GM12892 (cell line): ENCODE results near the gene SKOR2.
"Not testable (repeated sequence)": the region's sequence is repeated elsewhere in the genome, so short reads cannot be mapped to it uniquely, and the experiment has no call there.

Source experiments
- DNase-seq: peaks from one replicate; pipeline ENCODE4 v3.0.0; 2011; ENCODE audit not compliant: insufficient read length
- FAIRE-seq: peaks from 2 replicates; lab custom pipeline; 2011; peaks lifted over from hg19 to GRCh38; lab: Jason Lieb, UNC
- POLR2A ChIP-seq: IDR thresholded peaks from 2 replicates; pipeline ENCODE4 v1.6.1; 2011; ENCODE audit warnings: low read depth, low read length, control low read depth
- POLR2AphosphoS5 ChIP-seq: IDR thresholded peaks from 2 replicates; pipeline ENCODE4 v1.6.1; 2011; ENCODE audit warnings: low read depth, low read length, control low read depth
- TAF1 ChIP-seq: IDR thresholded peaks from 2 replicates; pipeline ENCODE4 v1.6.1; 2011; ENCODE audit warnings: low read depth, mild to moderate bottlenecking, control low read depth, low read length, borderline replicate concordance

Gene SKOR2

GRCh38 chr18:47215554-47216138 is 35.8 kb downstream of the SKOR2 start:
- peak; percentile 5 for FAIRE-seq
- DNase-seq: no peak
- no peak for TF ChIP-seq POLR2A
- TF ChIP-seq TAF1: no peak
- no peak for TF ChIP-seq POLR2AphosphoS5

DNA sequence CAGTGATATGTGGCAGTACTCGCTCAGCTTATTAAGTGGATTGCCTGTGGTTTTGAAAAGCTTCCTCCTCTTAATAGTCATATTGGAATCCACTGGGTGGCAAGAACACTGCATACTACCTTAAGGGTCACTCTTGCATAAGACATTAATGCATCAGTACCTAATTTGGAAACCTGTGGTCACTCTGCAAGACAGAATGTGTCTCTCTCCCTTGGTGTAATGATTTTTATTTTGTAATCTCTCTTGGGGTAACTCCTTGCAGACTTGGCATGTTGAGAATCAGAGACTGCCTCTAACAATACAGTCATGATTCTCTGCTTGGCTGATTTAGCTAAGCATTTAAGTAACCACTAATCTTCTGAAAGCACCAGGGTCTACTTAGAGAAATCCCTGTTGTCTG is 42.3 kb downstream of the SKOR2 start:
- TF ChIP-seq POLR2AphosphoS5 (no peak), TAF1 (no peak), POLR2A (no peak)
- DNase-seq: no peak
- FAIRE-seq: no peak

DNA sequence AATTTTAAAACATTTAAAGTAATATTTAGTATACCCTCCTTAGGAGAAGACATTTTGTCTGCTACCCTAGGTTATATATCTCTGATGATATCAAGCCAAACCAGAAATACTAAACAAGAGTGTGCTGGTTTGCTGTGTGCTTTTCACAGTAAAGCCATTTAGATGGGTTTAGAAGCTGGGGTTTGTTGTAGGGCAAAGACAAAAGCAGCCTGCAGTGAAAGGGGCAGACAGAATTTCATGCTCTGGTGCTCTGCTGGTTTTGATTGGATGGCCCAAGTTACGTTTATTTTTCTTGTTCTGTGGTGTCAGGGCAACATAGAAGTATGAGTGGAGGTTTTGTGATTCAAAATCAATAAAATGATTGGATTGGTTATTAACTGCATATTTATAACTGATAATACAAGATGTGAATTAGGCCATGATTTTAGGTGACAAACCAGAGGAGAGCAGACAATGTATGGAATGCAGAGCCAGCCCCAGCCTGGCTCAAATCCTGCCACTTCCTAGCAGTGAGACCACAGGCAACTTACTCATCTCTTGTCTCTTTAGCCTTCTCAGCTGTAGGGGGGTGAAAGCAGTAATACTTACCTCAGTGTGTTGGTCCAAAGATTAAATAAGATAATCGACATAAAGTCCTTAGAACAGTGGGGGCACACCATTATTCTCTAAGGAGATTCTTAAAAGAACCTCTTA is 44.4 kb downstream of the SKOR2 start:
- no peak for TF ChIP-seq POLR2AphosphoS5
- TF ChIP-seq POLR2A: no peak
- TF ChIP-seq TAF1: no peak
- DNase-seq (no peak), FAIRE-seq (no peak)

DNA sequence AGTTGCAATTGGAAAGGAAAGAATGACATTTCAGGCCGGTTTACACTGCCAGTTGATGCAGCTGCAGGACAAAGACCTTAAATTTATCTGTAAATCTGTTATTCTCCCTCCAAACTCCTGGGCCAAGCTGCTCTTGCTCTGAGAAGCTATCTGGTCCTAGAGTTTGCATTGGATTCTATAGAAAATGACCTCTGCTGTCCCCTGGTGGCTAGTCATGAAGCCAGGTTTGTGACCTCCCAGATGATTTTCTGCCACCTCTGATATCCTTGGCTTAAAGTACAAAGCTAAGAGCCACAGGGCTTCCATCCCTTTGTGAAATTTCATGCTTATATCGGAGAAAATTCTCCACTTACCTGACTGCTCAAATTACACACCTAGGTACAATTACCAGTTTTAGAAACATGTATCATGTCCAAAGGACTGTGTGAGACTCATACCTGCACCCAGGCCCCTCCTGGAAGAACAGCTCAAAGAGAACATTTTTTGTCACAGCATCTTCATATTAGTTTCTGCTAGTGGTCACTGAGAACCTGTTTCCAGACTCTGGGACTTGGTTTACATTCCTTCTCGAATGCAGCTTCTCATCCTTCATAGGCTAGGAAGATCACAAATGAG is 46.4 kb downstream of the SKOR2 start:
- TF ChIP-seq TAF1: no peak
- TF ChIP-seq POLR2A: no peak
- peak; percentile 33 for FAIRE-seq
- DNase-seq: no peak

DNA sequence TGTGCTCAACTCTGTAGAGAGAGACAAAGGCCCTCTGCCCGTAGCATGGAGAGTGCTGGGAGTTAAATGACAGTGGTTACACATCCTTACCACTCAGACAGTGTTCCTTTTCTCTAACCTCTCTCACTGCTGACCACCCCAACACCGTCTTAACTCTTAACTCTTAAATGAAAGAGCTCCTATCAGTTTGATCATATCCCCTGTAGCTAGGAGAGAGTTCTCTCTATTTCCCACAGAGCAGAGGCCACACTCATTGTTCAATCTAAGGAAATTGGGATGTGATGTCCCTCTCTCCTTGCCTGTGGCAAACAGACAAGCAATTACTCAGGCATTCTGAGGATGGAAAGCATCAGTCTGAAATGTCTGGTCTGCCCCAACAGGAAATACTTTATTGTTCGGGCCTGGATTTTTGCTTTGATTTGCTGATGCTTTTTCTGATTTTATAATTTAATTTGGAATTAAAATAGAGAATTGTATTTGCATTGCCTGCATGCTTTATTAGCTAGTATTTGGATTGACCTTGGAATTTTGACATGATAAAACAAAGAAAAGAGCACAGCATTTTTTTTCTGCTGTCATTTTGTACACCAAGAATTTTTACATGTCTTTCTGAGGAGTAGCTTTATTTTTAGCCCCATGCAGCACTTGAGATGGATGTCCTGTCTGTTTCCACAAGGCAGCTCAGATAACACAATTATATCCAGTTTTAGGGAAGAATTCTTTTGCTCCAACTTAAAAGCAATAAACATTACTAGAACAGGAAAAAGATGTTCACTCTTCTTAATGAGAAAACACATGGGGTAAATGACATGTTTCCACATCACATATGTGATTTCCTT is 47.6 kb downstream of the SKOR2 start:
- DNase-seq: no peak
- TF ChIP-seq POLR2A (no peak), POLR2AphosphoS5 (no peak), TAF1 (no peak)
- FAIRE-seq: no peak

GRCh38 chr18:47195961-47196360 is 55.5 kb downstream of the SKOR2 start:
- not testable (repeated sequence) for DNase-seq, FAIRE-seq

GRCh38 chr18:47191961-47192360 is 59.5 kb downstream of the SKOR2 start:
- TF ChIP-seq POLR2AphosphoS5 (no peak), POLR2A (no peak), TAF1 (no peak)
- DNase-seq: no peak
- FAIRE-seq: no peak

DNA sequence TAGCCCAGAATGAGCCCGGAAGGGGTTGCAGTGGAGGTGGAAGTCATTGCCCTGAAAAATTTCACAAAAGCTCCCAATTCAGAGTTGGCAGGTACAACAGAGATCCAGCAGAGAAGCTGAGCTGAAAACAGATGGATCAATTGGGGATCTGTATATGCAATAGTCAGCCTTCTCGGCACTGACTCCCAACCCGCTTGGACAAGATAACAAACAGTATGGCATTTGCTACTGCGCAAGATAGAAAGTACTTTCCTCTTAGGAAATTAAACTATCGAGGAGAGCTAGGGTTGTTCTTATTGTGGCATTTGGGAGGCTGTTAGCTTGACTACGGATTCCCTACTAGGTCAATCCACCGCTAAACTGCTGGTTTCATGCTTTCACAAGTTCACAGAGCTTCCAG is 63.7 kb downstream of the SKOR2 start:
- no peak for DNase-seq
- no peak for FAIRE-seq
- no peak for TF ChIP-seq POLR2AphosphoS5
- TF ChIP-seq POLR2A: no peak
- TF ChIP-seq TAF1: no peak

DNA sequence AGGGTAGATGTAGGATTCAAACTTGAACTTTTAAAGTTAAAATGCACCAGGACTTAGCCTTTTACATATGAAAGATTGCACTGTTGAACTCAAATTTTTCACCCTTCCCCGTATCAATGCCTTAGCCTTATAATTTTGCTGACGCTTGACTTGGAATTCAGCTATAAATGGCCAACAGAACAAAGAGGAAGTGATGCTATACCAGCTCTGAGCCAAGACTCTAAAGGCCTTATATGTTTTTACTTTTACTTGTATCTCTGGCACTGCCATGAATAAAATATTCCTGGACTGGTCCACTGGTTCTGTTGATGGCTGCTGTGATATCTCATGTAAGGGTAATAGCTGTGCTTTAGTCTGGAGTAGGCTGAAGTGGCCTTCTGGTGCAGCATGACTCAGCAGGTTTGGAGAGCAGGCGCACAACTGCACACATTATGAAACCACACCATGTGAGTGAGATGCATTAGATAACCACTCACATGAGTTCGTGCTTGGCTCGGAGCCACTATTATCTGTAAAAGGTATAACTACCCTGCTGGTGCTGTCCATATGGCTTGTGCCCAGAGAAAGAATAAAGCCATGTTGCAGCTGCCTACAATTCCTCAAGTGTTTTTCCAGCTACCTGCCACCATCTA is 66.9 kb downstream of the SKOR2 start:
- no peak for FAIRE-seq
- no peak for TF ChIP-seq POLR2A
- no peak for TF ChIP-seq TAF1
- TF ChIP-seq POLR2AphosphoS5: no peak
- no peak for DNase-seq

DNA sequence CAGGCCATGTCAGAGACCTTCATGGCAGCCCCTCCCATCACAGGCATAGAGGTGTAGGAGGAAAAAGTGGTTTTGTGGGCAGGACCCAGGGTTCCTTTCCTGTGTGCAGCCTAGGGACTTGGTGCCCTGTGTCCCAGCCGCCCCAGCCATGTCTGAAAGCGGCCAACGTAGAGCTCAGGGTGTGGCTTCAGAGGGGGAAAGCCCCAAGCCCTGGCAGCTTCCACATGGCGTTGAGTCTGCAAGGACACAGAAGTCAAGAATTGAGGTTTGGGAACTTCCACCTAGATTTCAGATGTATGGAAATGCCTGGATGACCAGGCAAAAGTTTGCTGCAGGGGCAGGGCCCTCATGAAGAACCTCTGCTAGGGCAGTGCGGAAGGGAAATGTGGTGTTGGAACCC is 69.3 kb downstream of the SKOR2 start:
- not testable (repeated sequence) for FAIRE-seq, DNase-seq

DNA sequence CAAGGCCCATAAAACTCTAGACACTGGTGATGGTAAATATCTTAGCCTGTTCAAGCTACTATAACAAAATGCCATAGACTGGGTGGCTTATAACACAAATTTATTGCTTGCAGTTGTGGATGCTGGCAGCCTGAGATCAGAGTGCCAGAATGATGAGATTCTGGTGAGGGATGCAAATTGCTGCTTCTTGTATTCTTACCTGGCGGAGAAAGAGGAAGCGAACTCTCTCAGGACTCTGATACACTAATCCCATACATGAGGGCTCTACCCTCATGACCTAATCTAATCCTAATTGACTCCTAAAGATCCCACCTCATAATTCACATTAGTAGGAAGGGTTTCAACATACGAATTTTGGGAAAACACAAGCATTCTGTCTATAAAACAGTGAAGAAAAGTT is 70.7 kb downstream of the SKOR2 start:
- DNase-seq: no peak
- FAIRE-seq: no peak
- TF ChIP-seq POLR2A: no peak
- TF ChIP-seq POLR2AphosphoS5: no peak
- TF ChIP-seq TAF1: no peak
